ENCODE data around the gene HES6.
A peak's percentile ranks its signal among the peaks of the same experiment; 100 is the strongest.

- TF ChIP-seq CTCF (IDR thresholded peaks at IDR 0.05) (peak; percentile 59 to 91 (median 84)), POLR2A (IDR thresholded peaks at IDR 0.05) (no peak)
Measured at GRCh38 chr2:238263204-238264071, 23.6 kb upstream of the HES6 start.

Data from Peyer's patch (tissue), 4 donors.